GM12875 (cell line): ENCODE measurements around the gene SERAC1.

Experiments used
- H3K4me3 ChIP-seq: one replicate; pipeline ENCODE4 v1.5.1; 2011; ENCODE audit warnings: low read depth, low read length, control low read depth
- CTCF ChIP-seq: IDR thresholded peaks from 2 replicates; pipeline ENCODE4 v1.5.1; 2011; ENCODE audit warnings: low read depth, mild to moderate bottlenecking, control low read depth, inconsistent platforms, low read length, moderate library complexity, borderline replicate concordance; ENCODE audit not compliant: insufficient read depth

The SERAC1 gene

GRCh38 chr6:158109748-158110147, 58.3 kb downstream of the SERAC1 start:
- TF ChIP-seq CTCF = no peak
- H3K4me3 ChIP-seq = no peak overlapping the region

GRCh38 chr6:158104696-158105095, 63.4 kb downstream of the SERAC1 start:
- TF ChIP-seq CTCF = no peak
- H3K4me3 ChIP-seq = no peak overlapping the region

GRCh38 chr6:158103228-158103627, 64.8 kb downstream of the SERAC1 start:
- no peak for TF ChIP-seq CTCF

GRCh38 chr6:158095671-158096070, 72.4 kb downstream of the SERAC1 start:
- TF ChIP-seq CTCF = no peak

More at GRCh38 chr6:158103228-158103627, 64.8 kb downstream of the SERAC1 start:
- no peak overlapping the region for H3K4me3 ChIP-seq

GRCh38 chr6:158095031-158095430, 73.0 kb downstream of the SERAC1 start:
- no peak overlapping the region for H3K4me3 ChIP-seq
- TF ChIP-seq CTCF = no peak

More at GRCh38 chr6:158095671-158096070, 72.4 kb downstream of the SERAC1 start:
- no peak overlapping the region for H3K4me3 ChIP-seq

- no peak for TF ChIP-seq CTCF
Observed at GRCh38 chr6:158092806-158093205, 75.3 kb downstream of the SERAC1 start.

GRCh38 chr6:158087224-158087867, 80.7 kb downstream of the SERAC1 start:
- H3K4me3 ChIP-seq = no peak overlapping the region
- TF ChIP-seq CTCF = no peak

More at GRCh38 chr6:158092806-158093205, 75.3 kb downstream of the SERAC1 start:
- no peak overlapping the region for H3K4me3 ChIP-seq
